ENCODE data around the gene BICD1. TPM values are rescaled to one million over a fixed set of nuclear protein-coding genes. Genes with fewer than 3 reads are reported as not detected.

Gene BICD1
- total and polyA plus RNA-seq, 2 donors from 2014 or later, result 3.8 to 36.7 TPM

GRCh38 chr12:32134101-32134888, 27.6 kb downstream of the BICD1 start:
- Histone ChIP-seq H3K9me3 (ENCODE audit: control insufficient read depth in 2 of 3, insufficient read depth in 1 of 3, low read length in 3 of 3) (no peaks in the 10 kb centered on the region), H3K9ac (ENCODE audit: low read length in 3 of 3) (no peak overlapping the region), H3K4me3 (ENCODE audit: low read length in 3 of 3) (no peak overlapping the region), H3K4me1 (ENCODE audit: control insufficient read depth in 2 of 3, insufficient read depth in 2 of 3, low read depth in 1 of 3, low read length in 3 of 3) (no peaks in the 10 kb centered on the region), H3K36me3 (ENCODE audit: control insufficient read depth in 2 of 3, insufficient read depth in 3 of 3, low read length in 3 of 3) (no peaks in the 10 kb centered on the region), H3K27ac (ENCODE audit: low read depth in 2 of 2, low read length in 2 of 2) (no peak overlapping the region), H3K27me3 (ENCODE audit: control insufficient read depth, insufficient read depth, low read length) (no peaks in the 10 kb centered on the region)
- TF ChIP-seq CTCF (IDR thresholded peaks at IDR 0.05; ENCODE audit: borderline replicate concordance, extremely low read depth, insufficient read depth), result no peak
- FAIRE-seq (no peak), DNase-seq (no peak)
- intact Hi-C loops (cut with DNase I), result no loop called here

- FAIRE-seq (no peak), DNase-seq (no peak)
- Histone ChIP-seq H3K36me3 (ENCODE audit: control insufficient read depth in 2 of 3, insufficient read depth in 3 of 3, low read length in 3 of 3) (no peaks in the 10 kb centered on the region), H3K9ac (ENCODE audit: low read length in 3 of 3) (no peak overlapping the region), H3K9me3 (ENCODE audit: control insufficient read depth in 2 of 3, insufficient read depth in 1 of 3, low read length in 3 of 3) (no peaks in the 10 kb centered on the region), H3K4me1 (ENCODE audit: control insufficient read depth in 2 of 3, insufficient read depth in 2 of 3, low read depth in 1 of 3, low read length in 3 of 3) (no peaks in the 10 kb centered on the region), H3K27ac (ENCODE audit: low read depth in 2 of 2, low read length in 2 of 2) (no peak overlapping the region), H3K27me3 (ENCODE audit: control insufficient read depth, insufficient read depth, low read length) (no peaks in the 10 kb centered on the region), H3K4me3 (ENCODE audit: low read length in 3 of 3) (no peak overlapping the region)
- intact Hi-C loops (cut with DNase I), result no loop called here
- TF ChIP-seq CTCF (IDR thresholded peaks at IDR 0.05; ENCODE audit: borderline replicate concordance, extremely low read depth, insufficient read depth), result no peak
These were observed 29.3 kb downstream of the BICD1 start for GRCh38 chr12:32135967-32136366.

- Histone ChIP-seq H3K4me1 (ENCODE audit: control insufficient read depth in 2 of 3, insufficient read depth in 2 of 3, low read depth in 1 of 3, low read length in 3 of 3) (no peaks in the 10 kb centered on the region), H3K27me3 (ENCODE audit: control insufficient read depth, insufficient read depth, low read length) (no peaks in the 10 kb centered on the region), H3K36me3 (ENCODE audit: control insufficient read depth in 2 of 3, insufficient read depth in 3 of 3, low read length in 3 of 3) (no peaks in the 10 kb centered on the region), H3K27ac (ENCODE audit: low read depth in 2 of 2, low read length in 2 of 2) (no peak overlapping the region), H3K9ac (ENCODE audit: low read length in 3 of 3) (no peak overlapping the region), H3K4me3 (ENCODE audit: low read length in 3 of 3) (no peak overlapping the region), H3K9me3 (ENCODE audit: control insufficient read depth in 2 of 3, insufficient read depth in 1 of 3, low read length in 3 of 3) (no peaks in the 10 kb centered on the region)
- DNase-seq (no peak), FAIRE-seq (no peak)
- no peak for TF ChIP-seq CTCF (IDR thresholded peaks at IDR 0.05; ENCODE audit: borderline replicate concordance, extremely low read depth, insufficient read depth)
- intact Hi-C loops (cut with DNase I), result no loop called here
These were observed 29.8 kb downstream of the BICD1 start for GRCh38 chr12:32136404-32136803.
